Sigmoid colon (tissue), 4 donors: ENCODE data around the gene CELA2A.

Experiments
- EP300 ChIP-seq, 4 donors: sonication (generic); formaldehyde crosslinking; IDR thresholded peaks; one replicate each; pipeline ENCODE4 v1.6.1; 2017; ENCODE audit warnings: antibody characterized with exemption in 4 of 4
- TF ChIP-seq, protein P1 (sequence below), 4 experiments: fragments of 450-650 bp in 3 of 4; fragments of 200-600 bp in 1 of 4; IDR thresholded peaks; one replicate each; pipeline ENCODE4 v1.5.1; 2016 to 2019; ENCODE audit warnings: antibody characterized with exemption in 4 of 4, mild to moderate bottlenecking in 3 of 4, moderate library complexity in 2 of 4

DNA sequence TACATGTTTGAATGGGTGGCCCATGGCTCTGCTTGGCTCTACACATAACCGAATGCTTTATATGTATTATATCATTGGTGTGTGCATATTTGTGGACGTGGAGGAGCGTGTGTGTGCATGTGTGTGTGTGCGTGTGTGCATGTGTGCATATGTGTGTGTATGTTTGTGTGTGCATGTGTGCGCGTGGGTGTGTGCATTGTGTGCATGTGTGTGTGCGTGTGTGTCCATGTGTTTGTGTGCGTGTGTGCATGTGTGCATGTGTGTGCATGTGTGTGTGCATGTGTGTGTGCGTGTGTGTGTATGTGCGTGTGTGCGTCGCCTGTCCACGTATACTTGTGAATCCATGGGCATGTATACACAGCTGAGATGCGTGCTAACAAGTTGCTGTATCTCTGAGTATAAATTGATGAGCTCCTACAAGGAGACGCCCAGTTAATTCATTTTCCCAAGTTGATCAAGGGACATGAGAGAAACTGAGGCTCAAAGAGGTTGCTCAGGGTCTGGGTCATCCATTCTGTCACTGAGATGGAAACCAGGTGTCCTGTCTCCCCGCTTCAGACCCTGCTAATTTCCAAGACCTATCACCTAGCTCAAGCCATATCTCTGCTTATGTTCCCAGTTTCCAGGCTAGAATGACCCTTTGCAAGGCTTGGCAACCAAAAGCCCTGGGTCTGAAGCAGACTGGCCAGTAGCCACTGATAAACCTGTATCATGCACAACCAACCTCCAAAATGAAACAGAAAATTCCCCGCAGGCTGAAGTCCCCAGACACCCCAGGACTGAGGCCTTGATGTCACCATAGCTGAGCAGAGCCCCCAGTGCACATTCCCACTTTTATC, 21.1 kb upstream of the CELA2A start:
- TF ChIP-seq, protein P1, sequence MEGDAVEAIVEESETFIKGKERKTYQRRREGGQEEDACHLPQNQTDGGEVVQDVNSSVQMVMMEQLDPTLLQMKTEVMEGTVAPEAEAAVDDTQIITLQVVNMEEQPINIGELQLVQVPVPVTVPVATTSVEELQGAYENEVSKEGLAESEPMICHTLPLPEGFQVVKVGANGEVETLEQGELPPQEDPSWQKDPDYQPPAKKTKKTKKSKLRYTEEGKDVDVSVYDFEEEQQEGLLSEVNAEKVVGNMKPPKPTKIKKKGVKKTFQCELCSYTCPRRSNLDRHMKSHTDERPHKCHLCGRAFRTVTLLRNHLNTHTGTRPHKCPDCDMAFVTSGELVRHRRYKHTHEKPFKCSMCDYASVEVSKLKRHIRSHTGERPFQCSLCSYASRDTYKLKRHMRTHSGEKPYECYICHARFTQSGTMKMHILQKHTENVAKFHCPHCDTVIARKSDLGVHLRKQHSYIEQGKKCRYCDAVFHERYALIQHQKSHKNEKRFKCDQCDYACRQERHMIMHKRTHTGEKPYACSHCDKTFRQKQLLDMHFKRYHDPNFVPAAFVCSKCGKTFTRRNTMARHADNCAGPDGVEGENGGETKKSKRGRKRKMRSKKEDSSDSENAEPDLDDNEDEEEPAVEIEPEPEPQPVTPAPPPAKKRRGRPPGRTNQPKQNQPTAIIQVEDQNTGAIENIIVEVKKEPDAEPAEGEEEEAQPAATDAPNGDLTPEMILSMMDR (IDR thresholded peaks at IDR 0.05): no peak
- no peak for TF ChIP-seq EP300 (IDR thresholded peaks at IDR 0.05)
